Measurements from ENCODE around the gene CHN2.

The CHN2 gene

DNA sequence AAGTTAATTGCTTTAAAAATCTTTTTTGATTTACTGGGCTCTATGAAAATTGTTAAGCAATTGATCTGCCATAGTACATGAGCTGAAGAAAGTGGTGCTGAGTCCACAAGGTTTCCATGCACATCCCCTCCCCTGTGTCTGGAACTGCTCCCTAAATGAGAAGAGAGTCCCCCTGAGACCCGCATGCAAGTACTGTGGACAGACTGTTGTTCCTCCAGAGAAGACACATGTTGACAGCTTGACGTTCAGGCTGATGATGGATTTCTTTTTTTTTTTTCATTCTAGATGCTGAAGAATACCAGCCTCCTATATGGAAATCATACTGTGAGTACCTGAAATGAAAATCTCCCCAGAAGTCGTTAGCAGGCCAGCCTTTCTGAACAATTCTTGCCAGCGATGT is 159.8 kb downstream of the CHN2 start:
- no peaks in the 10 kb centered on the region for H3K27me3 ChIP-seq (replicated peaks; ENCODE audit: control insufficient read depth, insufficient read depth, low read length, poor library complexity, severe bottlenecking)
- no peaks in the 10 kb centered on the region for H3K4me1 ChIP-seq (ENCODE audit: control insufficient read depth, insufficient read depth, low read length, poor library complexity, severe bottlenecking)
- no peak overlapping the region for H3K4me3 ChIP-seq (ENCODE audit: insufficient read depth, low read depth, low read length, poor library complexity, severe bottlenecking)
- no peaks in the 10 kb centered on the region for H3K36me3 ChIP-seq (ENCODE audit: control insufficient read depth, insufficient read depth, low read length)
- H3K9me3 ChIP-seq (ENCODE audit: control insufficient read depth, low read length): no peaks in the 10 kb centered on the region
- no peak for DNase-seq
- no peak overlapping the region for H3K27ac ChIP-seq (ENCODE audit: insufficient read depth, low read length, poor library complexity, severe bottlenecking)

DNA sequence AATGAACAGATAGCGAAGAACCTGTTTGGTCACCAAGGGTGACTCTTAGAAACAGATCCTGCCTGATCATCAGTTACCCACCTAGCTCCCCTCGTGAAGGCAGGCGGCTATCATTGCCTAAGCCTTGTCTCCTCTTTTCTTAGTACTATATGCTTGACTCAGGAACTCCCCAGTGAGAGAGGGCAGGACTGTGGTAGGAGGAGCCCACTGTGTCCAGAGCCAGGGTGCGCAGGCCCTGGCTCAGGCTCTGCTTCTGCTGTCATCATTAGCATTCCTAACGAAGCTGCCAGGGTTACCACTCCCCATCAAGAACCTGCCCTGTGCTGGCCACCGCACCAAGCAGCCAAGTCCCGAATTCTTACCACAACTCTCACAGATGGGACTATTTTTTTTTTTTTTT is 160.8 kb downstream of the CHN2 start:
- no peaks in the 10 kb centered on the region for H3K9me3 ChIP-seq (ENCODE audit: control insufficient read depth, low read length)
- H3K4me1 ChIP-seq (ENCODE audit: control insufficient read depth, insufficient read depth, low read length, poor library complexity, severe bottlenecking): no peaks in the 10 kb centered on the region
- no peaks in the 10 kb centered on the region for H3K27me3 ChIP-seq (replicated peaks; ENCODE audit: control insufficient read depth, insufficient read depth, low read length, poor library complexity, severe bottlenecking)
- no peaks in the 10 kb centered on the region for H3K36me3 ChIP-seq (ENCODE audit: control insufficient read depth, insufficient read depth, low read length)
- no peak overlapping the region for H3K27ac ChIP-seq (ENCODE audit: insufficient read depth, low read length, poor library complexity, severe bottlenecking)
- no peak overlapping the region for H3K4me3 ChIP-seq (ENCODE audit: insufficient read depth, low read depth, low read length, poor library complexity, severe bottlenecking)
- no peak for DNase-seq

DNA sequence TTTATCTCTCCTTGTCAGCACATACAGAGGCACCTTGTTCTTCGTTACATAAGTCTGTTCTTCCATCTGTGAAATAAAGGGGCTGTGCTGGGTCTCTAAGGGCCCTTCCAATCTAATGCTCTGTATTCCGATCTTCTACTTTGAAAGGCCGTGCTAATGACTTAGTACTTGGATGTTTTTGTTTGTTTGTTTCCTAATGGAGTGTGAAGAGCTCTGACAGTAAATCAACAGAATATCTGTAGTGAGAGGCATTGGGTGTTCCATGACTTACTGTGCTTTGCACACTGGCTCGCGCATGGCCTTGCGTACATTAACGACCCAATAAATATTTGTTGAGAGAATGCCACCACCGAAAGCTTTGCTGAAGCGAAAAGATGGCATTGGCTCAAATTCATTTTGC is 162.1 kb downstream of the CHN2 start:
- no peak for DNase-seq
- H3K4me1 ChIP-seq (ENCODE audit: control insufficient read depth, insufficient read depth, low read length, poor library complexity, severe bottlenecking): no peaks in the 10 kb centered on the region
- H3K9me3 ChIP-seq (ENCODE audit: control insufficient read depth, low read length): no peaks in the 10 kb centered on the region
- H3K27me3 ChIP-seq (replicated peaks; ENCODE audit: control insufficient read depth, insufficient read depth, low read length, poor library complexity, severe bottlenecking): no peaks in the 10 kb centered on the region
- H3K27ac ChIP-seq (ENCODE audit: insufficient read depth, low read length, poor library complexity, severe bottlenecking): no peak overlapping the region
- H3K4me3 ChIP-seq (ENCODE audit: insufficient read depth, low read depth, low read length, poor library complexity, severe bottlenecking): no peak overlapping the region
- H3K36me3 ChIP-seq (ENCODE audit: control insufficient read depth, insufficient read depth, low read length): no peaks in the 10 kb centered on the region

DNA sequence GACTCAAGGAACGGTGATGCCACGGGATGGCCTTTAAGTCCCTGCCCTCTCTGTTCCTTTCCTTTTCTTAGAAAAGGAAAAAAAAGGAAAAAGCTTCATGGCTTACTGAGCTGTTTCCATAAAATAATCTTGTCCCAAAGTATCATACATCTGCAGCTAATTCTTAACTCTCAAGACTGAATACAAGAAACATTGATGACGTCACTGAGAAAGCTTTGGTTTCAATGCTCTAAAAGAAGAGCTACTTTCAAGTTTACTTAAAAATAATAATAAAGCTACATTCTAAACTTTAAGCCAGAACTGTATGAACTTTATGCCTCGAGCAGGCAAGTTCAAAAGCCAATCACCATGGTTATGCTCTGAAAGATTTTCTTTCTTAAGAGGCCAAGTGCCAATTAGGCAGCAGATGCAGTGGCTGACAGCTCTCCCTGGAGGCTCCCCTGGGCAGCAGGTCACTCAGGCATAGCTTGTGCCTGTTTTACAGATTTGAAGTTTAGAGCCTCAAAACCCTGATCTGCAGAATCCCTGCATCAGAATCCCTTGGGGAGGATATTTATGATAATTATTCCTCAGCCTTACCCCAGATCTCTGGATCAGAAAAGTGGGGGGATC is 165.0 kb downstream of the CHN2 start:
- no peak overlapping the region for H3K27ac ChIP-seq (ENCODE audit: insufficient read depth, low read length, poor library complexity, severe bottlenecking)
- H3K36me3 ChIP-seq (ENCODE audit: control insufficient read depth, insufficient read depth, low read length): no peaks in the 10 kb centered on the region
- H3K4me1 ChIP-seq (ENCODE audit: control insufficient read depth, insufficient read depth, low read length, poor library complexity, severe bottlenecking): no peaks in the 10 kb centered on the region
- no peak for DNase-seq
- no peak overlapping the region for H3K4me3 ChIP-seq (ENCODE audit: insufficient read depth, low read depth, low read length, poor library complexity, severe bottlenecking)
- H3K9me3 ChIP-seq (ENCODE audit: control insufficient read depth, low read length): no peaks in the 10 kb centered on the region
- no peaks in the 10 kb centered on the region for H3K27me3 ChIP-seq (replicated peaks; ENCODE audit: control insufficient read depth, insufficient read depth, low read length, poor library complexity, severe bottlenecking)

DNA sequence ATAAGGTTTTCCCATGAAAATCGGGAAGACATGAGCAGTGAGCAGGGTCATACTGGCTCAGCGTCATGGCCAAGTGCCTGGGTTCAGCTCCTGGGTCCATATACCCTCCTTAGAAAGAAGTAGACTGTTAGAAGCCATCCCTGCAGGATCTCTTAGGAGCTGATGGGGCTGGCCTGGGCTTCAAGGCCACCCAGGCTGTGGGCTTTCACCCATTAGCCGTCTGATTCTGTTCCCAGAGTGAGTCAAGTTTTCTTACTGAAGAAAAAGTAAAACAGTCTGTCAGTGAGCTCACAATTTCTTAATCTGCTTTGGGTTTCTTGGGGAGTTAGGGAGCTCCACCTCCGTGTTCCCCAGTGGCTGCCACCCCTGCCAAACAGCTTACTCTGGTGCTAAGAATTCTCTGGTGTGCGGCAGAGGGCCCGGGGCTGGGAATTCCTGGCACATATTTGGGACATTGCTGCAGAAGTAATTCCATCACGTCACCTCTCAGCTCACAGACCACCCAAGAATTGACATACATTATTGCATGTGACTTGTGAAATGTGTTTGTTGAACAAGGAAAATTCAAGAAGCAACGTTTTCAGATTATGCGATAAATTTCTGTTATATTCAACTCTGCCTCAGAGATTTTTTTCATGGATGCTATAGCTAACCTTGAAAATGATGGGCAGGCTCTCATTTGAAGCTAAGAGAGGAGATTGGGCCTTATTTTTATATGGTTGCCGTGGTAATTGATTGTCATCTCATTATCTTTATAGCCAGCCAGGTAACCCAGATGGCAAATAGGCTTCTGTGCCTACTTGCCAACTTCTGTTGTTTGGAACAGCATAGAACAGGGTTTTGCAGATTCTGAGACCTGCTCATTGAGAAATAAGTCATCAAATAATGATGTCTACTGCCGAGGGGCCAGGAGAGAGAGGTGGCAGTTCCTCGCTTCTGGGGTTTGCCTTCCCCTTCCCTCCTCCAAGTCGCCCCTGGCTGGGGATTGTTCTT is 166.4 kb downstream of the CHN2 start:
- H3K36me3 ChIP-seq (ENCODE audit: control insufficient read depth, insufficient read depth, low read length): no peaks in the 10 kb centered on the region
- no peaks in the 10 kb centered on the region for H3K27me3 ChIP-seq (replicated peaks; ENCODE audit: control insufficient read depth, insufficient read depth, low read length, poor library complexity, severe bottlenecking)
- no peak for DNase-seq
- H3K27ac ChIP-seq (ENCODE audit: insufficient read depth, low read length, poor library complexity, severe bottlenecking): no peak overlapping the region
- H3K9me3 ChIP-seq (ENCODE audit: control insufficient read depth, low read length): no peaks in the 10 kb centered on the region
- H3K4me3 ChIP-seq (ENCODE audit: insufficient read depth, low read depth, low read length, poor library complexity, severe bottlenecking): no peak overlapping the region
- H3K4me1 ChIP-seq (ENCODE audit: control insufficient read depth, insufficient read depth, low read length, poor library complexity, severe bottlenecking): no peaks in the 10 kb centered on the region

DNA sequence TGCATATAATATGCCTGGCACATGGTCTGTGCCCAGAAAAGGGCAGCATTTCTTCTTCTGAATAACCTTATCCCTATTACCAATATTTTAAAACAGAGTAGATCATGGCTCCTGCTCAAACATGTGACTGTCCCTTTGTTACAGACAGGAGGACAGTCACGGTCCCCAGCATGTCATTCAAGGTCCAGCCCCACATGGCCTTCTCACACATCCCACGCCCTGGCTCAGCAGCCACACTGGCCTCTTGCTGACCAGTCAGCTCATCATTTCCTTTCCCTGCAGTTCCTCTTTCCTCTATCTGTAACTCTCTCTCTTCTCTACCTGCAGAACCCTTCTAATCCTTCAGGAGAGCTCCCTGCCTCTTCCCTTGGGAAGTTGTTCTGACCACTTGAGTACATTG is 167.8 kb downstream of the CHN2 start:
- H3K4me3 ChIP-seq (ENCODE audit: insufficient read depth, low read depth, low read length, poor library complexity, severe bottlenecking): no peak overlapping the region
- H3K27ac ChIP-seq (ENCODE audit: insufficient read depth, low read length, poor library complexity, severe bottlenecking): no peak overlapping the region
- H3K27me3 ChIP-seq (replicated peaks; ENCODE audit: control insufficient read depth, insufficient read depth, low read length, poor library complexity, severe bottlenecking): no peaks in the 10 kb centered on the region
- H3K36me3 ChIP-seq (ENCODE audit: control insufficient read depth, insufficient read depth, low read length): no peaks in the 10 kb centered on the region
- no peaks in the 10 kb centered on the region for H3K4me1 ChIP-seq (ENCODE audit: control insufficient read depth, insufficient read depth, low read length, poor library complexity, severe bottlenecking)
- no peak for DNase-seq
- H3K9me3 ChIP-seq (ENCODE audit: control insufficient read depth, low read length): no peaks in the 10 kb centered on the region

DNA sequence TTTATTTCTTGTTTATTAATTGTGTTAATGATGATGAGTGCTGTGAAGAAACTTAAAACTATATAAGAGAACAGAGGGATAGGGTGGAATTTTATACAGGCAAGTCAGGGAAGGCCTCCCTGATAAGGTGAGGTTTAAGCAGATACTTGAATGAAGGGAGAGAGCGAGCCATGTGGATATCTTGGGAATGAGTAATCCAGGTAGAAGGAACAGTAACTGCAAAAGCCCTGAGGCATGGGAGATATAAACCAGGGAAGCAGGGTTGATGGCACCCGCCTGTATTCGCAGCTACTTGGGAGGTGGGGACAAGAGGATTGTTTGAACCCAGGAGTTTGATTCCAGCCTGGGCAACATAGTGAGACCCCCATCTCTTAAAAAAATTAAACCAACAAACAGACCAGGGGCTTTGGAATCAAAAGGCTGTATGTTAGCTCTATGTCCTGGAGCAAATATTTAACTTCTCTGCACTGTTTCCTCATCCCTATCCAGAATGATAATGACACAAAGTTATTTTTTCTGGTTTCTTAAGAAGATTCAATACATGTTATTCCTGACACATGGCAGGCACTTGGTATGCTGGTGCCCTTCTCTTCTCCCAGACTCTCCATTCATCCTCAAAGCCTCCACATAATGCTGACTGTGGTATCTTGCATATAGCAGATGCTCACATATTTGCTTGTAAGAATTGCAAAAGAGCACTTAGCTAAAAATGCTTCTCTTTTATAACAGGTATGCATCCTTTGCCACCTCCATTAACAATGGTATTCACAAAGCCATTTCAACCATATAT is 169.3 kb downstream of the CHN2 start:
- Histone ChIP-seq H3K9me3 (ENCODE audit: control insufficient read depth, low read length) (no peaks in the 10 kb centered on the region), H3K36me3 (ENCODE audit: control insufficient read depth, insufficient read depth, low read length) (no peaks in the 10 kb centered on the region), H3K27me3 (replicated peaks; ENCODE audit: control insufficient read depth, insufficient read depth, low read length, poor library complexity, severe bottlenecking) (no peaks in the 10 kb centered on the region), H3K27ac (ENCODE audit: insufficient read depth, low read length, poor library complexity, severe bottlenecking) (no peak overlapping the region), H3K4me1 (ENCODE audit: control insufficient read depth, insufficient read depth, low read length, poor library complexity, severe bottlenecking) (no peaks in the 10 kb centered on the region), H3K4me3 (ENCODE audit: insufficient read depth, low read depth, low read length, poor library complexity, severe bottlenecking) (no peak overlapping the region)
- DNase-seq: no peak

DNA sequence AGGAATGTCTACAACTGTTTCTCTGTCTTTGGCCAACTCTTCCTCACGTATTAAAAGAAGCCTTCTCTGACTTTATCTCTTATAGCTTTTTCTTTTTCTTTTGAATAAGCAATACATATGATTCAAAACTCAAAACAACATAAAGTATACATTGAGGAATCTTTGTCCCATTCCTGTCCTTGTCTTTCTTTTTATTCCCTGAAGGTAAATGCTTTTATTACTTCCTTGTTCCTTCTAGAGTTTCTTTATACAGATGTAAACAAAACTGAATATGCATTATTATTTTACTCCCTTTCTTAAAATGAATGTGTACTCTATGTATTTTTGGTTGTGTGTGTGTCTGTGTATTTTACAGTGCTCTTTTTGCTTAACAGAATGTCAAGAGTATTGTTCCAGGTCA is 170.1 kb downstream of the CHN2 start:
- no peak for DNase-seq
- Histone ChIP-seq H3K4me3 (ENCODE audit: insufficient read depth, low read depth, low read length, poor library complexity, severe bottlenecking) (no peak overlapping the region), H3K36me3 (ENCODE audit: control insufficient read depth, insufficient read depth, low read length) (no peaks in the 10 kb centered on the region), H3K27ac (ENCODE audit: insufficient read depth, low read length, poor library complexity, severe bottlenecking) (no peak overlapping the region), H3K9me3 (ENCODE audit: control insufficient read depth, low read length) (no peaks in the 10 kb centered on the region), H3K27me3 (replicated peaks; ENCODE audit: control insufficient read depth, insufficient read depth, low read length, poor library complexity, severe bottlenecking) (no peaks in the 10 kb centered on the region), H3K4me1 (ENCODE audit: control insufficient read depth, insufficient read depth, low read length, poor library complexity, severe bottlenecking) (no peaks in the 10 kb centered on the region)

DNA sequence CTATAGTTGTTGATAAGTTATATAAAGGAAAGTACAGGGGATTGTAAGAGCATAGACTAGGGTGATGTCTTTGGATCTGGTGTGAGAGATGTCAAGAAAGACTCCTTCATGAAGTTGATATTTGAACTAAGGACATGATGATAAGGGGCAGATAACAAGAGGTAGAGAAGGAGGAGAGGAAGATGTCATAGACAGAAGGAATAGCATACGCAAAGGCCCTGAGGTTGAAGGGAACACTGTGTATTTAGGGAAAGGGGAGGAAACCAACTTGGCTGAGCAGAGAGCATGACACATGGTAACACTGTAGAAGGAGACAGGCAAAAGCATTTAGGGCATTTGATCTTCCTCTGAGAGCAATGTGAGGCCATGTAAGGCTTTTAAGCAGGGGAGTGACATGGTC is 170.8 kb downstream of the CHN2 start:
- Histone ChIP-seq H3K36me3 (ENCODE audit: control insufficient read depth, insufficient read depth, low read length) (no peaks in the 10 kb centered on the region), H3K9me3 (ENCODE audit: control insufficient read depth, low read length) (no peaks in the 10 kb centered on the region), H3K27me3 (replicated peaks; ENCODE audit: control insufficient read depth, insufficient read depth, low read length, poor library complexity, severe bottlenecking) (no peaks in the 10 kb centered on the region), H3K4me3 (ENCODE audit: insufficient read depth, low read depth, low read length, poor library complexity, severe bottlenecking) (no peak overlapping the region), H3K27ac (ENCODE audit: insufficient read depth, low read length, poor library complexity, severe bottlenecking) (no peak overlapping the region), H3K4me1 (ENCODE audit: control insufficient read depth, insufficient read depth, low read length, poor library complexity, severe bottlenecking) (no peaks in the 10 kb centered on the region)
- DNase-seq: no peak

DNA sequence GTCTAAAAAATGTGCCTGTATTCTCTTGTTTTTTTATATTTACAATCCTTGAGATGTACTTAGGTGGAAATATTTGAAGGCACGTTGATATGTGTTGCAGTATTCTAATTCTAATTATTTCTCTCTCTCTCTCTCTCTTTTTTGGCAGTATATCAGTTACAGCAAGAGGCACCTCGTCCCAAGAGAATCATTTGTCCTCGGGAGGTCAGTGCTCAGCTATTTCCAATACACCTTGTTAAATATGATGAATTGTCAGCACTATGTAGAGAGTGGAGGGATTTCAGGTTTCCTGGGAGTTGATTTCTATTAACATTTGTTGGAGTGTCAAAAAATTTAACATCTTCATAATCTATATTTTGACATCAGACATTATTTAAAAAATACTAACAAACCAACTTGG is 173.2 kb downstream of the CHN2 start:
- Histone ChIP-seq H3K27me3 (replicated peaks; ENCODE audit: control insufficient read depth, insufficient read depth, low read length, poor library complexity, severe bottlenecking) (no peaks in the 10 kb centered on the region), H3K27ac (ENCODE audit: insufficient read depth, low read length, poor library complexity, severe bottlenecking) (no peak overlapping the region), H3K9me3 (ENCODE audit: control insufficient read depth, low read length) (no peaks in the 10 kb centered on the region), H3K4me1 (ENCODE audit: control insufficient read depth, insufficient read depth, low read length, poor library complexity, severe bottlenecking) (no peaks in the 10 kb centered on the region), H3K36me3 (ENCODE audit: control insufficient read depth, insufficient read depth, low read length) (no peaks in the 10 kb centered on the region), H3K4me3 (ENCODE audit: insufficient read depth, low read depth, low read length, poor library complexity, severe bottlenecking) (no peak overlapping the region)
- DNase-seq: no peak

Measured in effector memory CD4-positive, alpha-beta T cell (primary cell).